ENCODE data around the gene LDLRAD4. TPM values are rescaled to one million over a fixed set of nuclear protein-coding genes. Genes with fewer than 3 reads are reported as not detected.
"Not testable (repeated sequence)": the region's sequence is repeated elsewhere in the genome, so short reads cannot be mapped to it uniquely, and the experiment has no call there.

Gene LDLRAD4
- total RNA-seq, 1 donor from 2014 or later = 4.3 TPM

DNA sequence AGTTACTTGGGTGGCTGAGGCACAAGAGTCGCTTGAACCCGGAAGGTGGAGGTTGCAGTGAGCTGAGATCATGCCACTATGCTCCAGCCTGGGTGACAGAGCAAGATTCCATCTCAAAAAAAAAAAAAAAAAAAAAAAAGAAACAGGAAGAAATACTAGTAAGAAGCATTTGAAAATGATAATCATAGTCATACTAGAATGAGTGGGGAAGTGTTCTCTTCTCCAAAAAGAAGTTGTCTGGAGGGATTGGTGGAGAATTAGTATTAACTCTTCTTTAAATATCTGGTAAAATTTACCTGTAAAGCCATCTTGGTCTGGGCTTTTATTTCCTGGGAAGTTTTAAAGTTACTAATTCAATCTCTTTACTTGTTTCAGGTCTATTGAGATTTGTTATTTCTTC, 376.0 kb downstream of the LDLRAD4 start:
- DNase-seq (ENCODE audit: low read depth) = no peak

DNA sequence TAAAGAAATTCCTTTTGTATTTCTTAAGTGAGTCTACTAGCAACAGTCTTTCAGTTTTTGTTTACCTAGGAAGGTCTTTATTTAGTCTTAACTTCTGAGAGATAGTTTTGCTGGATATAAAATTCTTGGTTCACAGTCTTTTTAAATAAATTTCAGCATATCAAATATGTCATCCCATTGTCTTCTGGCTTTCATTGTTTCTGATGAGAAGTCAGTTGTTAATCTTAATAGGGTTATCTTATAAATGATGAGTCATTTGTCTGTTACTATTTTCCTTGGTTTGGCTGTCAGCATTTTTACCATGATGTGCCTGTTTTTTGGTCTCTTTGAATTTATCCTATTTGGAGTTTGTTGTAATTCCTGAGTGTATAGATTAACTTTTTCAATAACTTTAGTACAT, 378.5 kb downstream of the LDLRAD4 start:
- DNase-seq (ENCODE audit: low read depth) = no peak

DNA sequence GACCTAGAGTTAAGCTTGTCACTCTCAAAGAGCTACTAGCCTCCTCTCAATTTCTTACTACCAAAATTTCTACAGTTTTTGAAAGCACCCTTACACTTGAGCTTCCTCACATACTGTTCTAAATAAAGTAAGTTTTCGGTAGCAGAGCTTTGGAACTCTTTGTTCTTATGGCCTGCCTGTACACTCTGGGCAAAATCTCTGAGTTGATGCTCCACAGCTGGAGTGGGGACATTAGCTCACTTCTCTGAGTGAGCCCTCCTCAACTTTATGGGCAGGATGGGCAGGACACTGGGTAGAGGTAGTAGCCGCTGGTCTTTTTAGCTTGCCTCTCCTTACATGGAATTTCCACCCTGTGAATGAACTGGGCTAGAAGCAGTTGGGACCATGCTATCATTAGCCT, 380.0 kb downstream of the LDLRAD4 start:
- DNase-seq (ENCODE audit: low read depth) = no peak

DNA sequence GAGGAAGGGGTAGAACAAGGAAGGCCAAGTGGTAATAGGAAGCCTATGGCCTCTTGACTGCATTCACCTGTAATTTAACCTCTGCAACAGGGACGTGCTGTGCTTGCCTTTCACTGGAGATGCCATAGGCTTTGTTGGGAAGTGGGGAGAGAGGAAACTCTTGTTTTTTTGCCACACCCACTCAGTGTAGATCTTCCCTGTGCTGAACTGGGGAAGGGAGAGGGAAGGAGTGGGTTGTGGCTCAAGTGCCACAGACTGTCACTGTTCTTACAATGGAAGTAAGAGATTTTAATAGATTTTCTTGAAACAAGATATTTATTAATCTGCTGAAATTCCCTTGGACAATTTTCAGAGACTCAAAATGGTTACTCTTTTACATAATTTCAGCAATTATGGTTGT, 380.5 kb downstream of the LDLRAD4 start:
- no peak for DNase-seq (ENCODE audit: low read depth)

DNA sequence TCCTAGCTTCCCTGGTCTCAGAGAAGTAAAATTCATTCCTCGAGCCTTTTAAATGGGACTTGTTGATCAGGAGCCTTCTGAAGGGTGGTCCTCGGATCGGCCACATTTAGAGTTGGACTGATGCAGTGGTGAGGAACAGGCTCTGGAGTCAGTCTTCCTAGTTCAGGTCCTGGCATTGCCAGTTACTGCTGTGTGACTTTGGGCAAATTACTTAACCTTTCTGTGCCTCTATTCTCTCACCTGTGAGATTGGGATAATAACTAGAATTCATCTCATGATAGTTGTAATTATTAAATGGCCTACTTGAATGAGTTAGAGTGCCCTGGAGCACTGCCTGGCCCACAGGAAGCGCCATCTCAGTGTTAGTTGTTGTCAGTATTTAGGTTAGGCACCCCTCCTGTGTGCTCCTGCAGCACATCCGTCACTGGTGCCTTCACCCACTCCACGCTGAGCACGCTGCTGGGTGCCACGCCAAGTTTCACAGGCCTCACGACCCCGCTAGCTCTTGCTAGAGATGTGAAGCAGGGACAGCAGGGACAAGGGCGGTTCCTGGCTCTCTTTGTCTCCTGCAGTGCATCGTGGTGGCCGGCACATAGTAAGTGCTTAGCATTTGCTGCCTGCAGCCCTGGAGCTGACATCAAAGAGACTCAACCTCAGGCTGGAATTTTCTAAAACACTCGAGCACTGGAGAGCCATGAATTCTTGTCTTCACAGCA, 384.9 kb downstream of the LDLRAD4 start:
- no peak for DNase-seq (ENCODE audit: low read depth)

DNA sequence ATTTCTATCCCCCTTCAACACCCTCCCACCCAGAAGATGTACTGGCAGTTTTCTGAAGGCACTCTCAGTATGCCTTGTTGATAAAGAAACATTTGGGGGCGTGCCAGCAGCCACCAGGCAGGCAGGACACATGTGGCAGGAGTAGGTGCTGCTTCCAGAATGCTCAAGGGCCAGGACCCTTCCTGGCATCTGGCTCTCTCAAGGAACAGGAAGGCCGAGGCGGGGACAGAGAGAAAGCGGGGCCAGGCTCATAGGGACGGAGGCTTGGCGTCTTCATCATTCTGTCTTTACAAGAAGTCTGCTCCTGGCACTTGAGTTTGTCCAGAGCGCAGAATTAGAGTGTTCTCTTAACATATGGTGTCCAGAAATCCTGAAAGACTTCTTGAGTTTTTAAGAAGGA, 386.2 kb downstream of the LDLRAD4 start:
- DNase-seq (ENCODE audit: low read depth) = no peak

DNA sequence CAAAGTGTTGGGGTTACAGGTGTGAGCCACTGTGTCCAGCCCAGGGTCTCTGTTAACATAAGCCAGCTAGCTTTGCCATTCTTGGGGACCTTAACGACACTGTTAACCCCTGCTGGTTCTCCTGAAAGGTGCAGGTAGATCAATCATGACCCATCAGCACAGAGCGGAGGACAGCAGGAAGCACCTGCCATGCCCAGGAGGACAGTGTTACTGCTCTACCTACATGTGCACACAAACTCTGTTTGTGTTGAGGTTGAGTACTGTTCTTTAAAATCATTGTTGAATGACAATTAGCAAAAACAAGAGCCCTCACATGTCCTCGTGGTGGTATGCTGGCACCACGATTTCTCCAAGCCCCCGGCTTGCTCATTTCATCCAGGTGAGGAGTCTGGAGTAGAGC, 386.9 kb downstream of the LDLRAD4 start:
- DNase-seq (ENCODE audit: low read depth) = no peak

DNA sequence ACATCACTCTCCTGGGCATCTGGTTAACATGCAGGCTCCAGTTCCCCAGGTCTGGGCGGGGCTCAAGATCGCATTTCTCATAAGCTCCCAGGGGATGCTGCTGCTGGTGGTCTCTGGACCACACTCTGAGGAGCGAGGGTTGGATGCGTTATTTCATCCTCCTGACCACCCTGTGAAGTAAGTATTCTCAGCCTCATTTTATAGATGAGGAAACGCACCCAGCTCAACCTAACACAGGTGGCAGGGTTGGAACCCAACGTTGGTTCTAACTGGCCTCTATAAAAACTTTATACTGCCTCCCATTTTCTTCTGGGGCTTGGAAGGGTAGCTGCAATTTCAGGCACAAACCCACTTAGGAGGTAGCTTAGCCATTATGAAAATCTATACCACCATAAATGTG, 387.3 kb downstream of the LDLRAD4 start:
- DNase-seq (ENCODE audit: low read depth) = no peak

DNA sequence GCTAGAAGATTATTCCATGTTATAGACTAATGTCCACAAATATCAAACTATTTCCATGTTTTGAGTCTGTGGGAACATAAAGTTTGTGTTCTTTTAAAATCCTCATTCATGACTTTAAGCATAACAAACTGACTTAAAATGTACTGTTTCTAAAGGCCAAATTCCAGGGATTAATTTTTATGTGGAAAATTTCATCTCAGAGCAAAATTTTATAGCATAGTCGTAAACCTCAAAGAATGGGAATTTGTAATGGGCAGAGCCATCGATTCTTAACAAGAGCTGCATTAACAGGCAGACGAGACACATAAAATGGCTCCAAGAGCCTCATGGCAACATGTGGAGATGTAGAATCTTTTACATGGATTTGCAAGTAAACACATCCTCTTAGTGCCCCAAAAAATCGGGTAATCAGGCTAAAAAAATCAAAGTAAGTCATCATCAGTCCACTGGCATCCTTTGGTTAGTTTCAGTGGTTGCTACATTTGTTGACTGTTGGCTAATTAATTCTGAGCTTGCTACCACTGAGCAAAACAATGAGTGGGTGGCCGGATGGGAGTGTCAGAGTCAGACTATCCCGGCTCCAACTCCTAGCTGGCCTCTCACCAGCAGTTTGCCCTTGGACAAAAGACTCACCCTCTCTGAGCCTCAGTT, 388.2 kb downstream of the LDLRAD4 start:
- DNase-seq (ENCODE audit: low read depth) = peak; percentile 13

DNA sequence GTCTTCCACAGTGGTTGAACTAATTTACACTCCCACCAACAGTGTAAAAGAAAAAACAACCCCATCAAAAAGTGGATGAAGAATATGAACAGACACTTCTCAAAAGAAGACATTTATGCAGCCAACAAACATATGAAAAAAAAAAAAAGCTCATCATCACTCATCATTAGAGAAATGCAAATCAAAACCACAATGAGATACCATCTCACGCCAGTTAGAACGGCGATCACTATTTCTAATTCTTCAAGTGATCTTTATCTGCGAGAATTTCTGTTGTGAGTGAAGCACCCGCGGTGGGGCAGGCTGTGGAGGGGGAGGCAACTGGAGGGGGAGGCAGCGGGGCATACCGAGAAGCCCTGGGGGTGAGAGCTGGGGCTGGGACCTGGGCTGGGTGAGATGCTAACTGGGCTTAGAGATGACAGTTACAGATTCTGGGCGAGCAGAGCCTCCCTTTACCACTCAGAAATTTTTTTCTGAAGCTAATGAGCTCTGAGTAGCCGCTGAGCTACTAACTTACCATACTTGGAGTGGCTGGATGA, 389.5 kb downstream of the LDLRAD4 start:
- DNase-seq (ENCODE audit: low read depth) = not testable (repeated sequence)

DNA sequence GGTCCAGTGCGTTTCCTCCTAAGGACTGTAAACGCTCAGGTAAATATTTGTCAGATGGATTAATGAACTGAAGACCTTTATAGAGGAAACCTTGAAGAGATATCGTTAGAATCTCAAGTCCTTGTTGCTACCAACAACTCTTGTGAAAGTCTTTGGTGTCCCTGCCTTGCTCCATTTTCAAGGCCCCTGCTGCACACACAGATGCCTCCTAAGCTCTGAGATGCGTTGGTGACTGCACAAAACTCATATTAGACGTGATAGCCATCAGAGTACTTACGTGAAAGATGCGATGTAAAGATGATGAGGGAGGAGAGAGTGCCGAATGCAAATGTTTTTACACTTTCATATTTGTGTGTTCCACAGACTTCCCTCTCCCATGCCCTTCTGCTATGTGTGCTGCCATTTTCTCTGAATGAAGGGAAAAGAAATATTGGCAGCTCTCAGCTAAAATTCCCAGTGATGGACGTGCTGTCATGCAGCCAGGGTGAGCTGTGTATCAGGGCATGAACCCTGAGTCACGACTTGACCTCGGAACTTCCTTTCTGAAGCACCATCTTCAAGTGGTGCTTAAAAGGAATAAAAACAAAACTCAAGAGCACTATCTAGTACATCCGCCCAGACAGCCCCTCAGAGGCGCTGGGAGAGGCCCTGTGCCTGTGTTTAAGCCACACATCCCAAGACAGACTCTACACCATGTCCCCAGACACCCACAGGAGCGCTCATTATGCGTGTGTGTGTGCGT, 390.4 kb downstream of the LDLRAD4 start:
- no peak for DNase-seq (ENCODE audit: low read depth)

DNA sequence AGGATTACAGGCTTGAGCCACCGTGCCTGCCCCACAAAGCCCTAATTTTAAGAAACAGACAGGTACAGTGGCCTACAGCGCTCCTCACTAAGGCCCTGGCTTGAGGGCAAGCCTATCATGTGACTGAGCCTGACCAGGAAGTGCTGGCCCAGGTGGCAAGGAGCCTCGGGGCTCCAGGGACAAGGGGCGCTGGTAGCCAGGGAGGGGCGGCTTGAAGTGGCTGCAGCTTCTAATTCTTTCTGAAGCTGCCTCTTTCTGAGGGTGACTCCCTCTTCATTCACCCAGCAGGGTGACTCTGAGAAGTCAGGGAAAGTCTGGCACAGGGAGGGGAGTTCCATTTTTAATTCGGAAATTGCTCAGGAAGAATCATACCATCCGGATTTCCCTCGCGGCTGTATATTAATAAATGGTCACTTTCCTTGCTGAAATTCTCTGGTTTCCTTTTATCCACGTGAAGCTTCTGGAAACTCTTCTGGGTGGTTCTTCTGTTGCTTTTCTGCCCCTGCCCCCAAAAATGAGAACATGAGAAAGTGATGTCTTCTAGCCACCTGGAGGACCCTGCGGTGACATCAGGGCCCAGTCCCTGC, 392.1 kb downstream of the LDLRAD4 start:
- no peak for DNase-seq (ENCODE audit: low read depth)

DNA sequence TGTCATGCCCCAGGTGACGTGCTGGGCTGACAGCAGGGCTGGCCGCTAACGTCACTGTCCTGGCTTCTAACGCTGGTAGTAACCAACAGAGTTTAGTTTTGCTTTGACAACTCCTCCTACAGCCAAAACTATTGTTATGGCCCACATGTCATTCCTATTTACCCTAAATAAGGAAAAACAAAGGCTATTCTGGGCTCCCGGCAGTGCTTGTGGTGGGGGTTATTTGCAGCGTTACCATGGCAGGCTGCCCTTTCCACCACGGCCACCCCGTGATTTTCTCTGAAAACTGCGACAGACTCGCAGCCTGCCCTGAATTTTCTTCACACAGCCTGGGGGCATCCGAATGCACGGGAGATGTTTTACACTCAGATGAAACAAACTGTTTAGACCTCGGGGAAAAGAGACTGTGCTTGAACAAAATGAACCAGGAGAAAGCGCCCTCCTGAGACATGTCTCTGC, 392.6 kb downstream of the LDLRAD4 start:
- peak; percentile 13 for DNase-seq (ENCODE audit: low read depth)

DNA sequence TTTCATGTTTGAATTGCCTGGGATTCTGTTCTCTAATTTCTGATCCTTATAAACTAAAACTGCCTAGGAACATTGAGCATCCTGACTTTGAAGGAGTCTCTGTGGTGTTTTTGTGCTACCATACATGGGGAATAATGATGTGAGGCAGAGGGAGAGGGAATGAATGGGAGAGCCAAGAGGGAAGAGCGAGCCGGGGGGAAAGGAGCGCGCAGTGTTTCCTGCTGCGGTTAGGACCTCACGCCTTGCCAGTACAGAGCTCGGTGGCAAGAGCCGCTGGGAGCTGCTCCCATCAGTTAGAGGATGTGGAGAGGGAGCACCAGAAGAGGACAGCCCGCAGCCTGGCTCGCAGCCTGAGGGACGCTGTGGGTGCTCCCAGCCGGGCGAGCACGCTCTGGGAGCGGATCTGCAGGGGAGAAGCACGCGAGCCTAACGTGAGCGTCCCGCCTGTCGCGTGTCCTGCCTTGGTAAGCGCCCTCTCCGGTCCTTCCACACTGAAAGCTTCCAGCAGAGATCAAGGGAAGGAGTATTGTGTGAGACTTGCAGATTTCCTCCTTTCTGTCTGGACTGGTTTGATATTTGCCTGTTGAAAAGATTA, 393.1 kb downstream of the LDLRAD4 start:
- DNase-seq (ENCODE audit: low read depth) = no peak

DNA sequence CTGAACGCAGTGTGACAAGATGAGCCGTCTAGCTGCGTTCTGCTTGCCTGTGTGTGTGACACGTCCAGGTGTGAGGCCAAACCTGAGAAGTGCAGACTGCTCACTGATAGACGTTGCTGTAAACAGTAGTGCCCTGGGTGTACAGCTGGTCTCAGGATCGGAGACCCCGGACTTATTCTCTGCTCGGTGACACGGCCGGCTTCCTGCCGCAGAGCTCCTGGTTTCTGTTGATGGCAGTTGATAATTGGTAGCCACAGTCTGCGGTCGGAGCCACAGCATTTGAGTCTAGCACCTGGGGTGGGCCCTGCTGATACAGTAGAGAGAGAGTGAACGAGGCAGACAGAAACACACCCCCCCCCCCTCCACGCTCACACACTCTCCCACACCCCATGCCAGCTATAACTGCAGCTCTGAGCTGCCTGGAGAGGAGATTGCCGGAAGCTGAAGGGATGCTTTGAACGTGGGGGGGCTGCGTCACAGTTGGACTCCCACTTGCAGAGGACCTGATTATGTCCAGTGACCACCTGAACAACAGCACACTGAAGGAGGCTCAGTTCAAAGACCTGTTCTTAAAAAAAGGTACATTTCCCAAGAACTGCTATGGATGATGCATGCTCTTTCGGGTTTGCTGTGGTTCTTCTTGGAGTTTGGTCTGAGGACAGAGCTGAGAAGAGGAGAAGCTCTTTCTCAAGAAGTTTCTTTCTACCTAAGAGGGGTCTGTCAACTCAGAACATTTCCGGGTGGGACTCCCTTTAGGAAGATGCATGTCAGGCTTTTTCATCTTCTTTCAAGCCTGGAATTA, 393.8 kb downstream of the LDLRAD4 start:
- DNase-seq (ENCODE audit: low read depth) = no peak

DNA sequence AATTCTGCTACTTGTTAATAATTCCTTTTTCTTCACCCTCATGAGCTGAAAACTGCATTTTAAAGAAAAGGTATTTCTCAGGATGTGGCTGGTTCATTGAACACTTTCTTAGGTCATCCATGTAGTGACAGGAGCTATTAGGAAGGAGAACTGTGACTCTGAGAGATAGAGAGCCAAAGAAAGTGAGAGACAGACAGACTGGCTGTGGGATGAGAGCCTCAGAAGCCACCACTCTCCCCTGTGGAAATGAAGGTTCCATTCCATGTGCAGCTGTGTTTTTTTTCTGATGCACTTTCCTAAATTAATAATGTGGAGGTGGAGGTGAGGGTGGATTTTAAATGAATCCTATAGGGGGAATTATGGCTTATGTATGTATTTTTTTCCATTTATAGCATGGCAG, 394.5 kb downstream of the LDLRAD4 start:
- no peak for DNase-seq (ENCODE audit: low read depth)

DNA sequence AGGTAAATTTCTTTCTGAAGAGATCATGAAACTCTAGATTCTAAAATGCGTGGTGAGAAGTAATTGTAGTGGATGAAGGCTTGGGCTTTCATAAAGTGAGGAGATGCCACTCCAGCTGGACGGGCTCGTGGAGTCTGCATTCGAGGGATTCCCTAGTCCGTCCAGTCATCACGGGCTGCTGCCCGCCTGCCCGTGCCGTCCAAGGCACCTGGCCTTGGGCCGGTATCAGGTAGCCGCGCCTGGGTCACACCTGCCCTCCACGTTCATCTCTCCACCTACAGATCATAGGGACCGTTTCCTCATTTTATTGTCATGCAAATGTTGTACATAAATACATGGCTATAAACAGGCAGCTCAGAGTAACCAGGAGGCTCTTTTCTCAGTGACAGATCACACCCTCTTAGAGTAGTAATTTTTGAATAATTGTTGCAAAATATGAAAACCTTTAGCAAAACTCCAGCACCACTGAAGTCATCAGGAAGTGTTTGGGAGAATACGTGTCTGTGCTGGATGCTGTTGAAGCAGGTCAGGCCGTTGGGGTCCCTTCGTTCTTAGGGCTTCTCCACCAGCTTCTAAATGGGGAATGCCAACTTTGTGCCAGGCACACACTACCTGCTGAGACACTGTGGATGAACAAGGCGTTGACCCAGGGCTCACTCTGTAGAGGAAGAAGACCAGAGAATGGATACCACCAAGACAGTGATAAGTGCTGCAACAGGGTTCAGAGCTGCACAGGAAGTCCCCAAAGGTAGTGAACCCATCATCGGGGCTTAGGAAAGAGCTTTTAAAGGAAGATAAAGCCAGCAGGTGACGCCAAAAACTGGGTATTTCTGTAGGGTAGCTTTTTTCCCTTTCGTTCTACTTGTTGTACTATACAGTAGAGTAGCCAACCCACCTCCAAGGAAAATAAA, 395.3 kb downstream of the LDLRAD4 start:
- DNase-seq (ENCODE audit: low read depth) = no peak

DNA sequence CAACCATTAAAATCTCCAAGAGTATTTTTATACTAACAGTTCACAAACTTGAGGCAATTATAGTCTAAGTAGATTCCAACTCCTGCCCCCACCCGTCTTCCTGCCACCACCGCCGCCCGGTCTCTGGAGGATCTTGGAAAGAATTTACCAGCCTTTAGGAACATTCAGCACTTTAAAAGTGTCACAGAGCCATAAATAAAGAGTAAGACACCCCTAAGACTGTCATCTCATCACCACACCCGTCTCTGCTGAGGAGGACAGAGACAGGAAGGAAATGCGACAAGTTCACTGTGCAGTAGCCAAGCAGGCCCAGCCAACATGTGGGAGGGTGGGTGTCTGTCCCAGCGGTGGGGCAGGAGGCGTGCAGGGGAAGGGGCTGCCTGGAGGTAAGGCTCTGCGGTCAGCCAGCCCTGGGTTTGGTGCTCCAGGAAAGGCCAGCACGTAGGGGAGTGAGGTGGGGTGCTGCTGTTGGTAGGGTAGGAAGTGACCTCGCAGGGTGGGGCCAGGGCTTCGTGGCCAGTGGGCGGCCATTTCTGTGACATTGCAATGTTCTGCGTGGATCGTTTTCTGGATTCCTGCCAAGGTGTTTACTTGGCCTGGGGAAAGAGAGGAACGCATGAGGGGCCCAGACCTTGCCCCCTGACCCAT, 396.2 kb downstream of the LDLRAD4 start:
- no peak for DNase-seq (ENCODE audit: low read depth)

DNA sequence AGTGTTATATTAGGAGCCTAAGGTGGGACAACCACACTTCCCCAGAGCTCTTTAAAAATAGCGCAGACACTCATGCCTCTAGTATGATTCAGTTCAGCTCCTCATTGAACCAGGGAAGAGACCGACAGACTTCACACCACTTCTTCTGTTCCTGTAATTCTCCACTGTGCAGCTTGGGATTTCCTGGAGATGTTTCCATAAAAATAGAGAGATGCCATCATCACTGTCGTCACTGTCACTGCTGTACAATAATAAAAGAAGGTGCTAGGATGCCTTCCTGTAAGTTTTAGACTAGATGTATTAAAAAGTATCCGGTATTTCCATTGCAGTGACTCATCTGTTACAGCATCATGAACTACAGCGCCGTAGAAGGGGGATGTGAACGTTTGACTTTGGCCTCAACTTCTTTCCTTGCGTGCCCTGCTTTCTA, 396.9 kb downstream of the LDLRAD4 start:
- no peak for DNase-seq (ENCODE audit: low read depth)

Measured in renal cortical epithelial cell (primary cell).